Neuron (in vitro differentiated cells): ENCODE results near the gene ESYT1.

ENCODE experiments used
- H2AFZ ChIP-seq: one replicate; pipeline ENCODE4 v1.6.1; 2013; ENCODE audit warnings: low read depth, mild to moderate bottlenecking, inconsistent platforms, low read length, moderate library complexity
- H3K27me3 ChIP-seq: one replicate; pipeline ENCODE4 v1.6.1; 2013; ENCODE audit warnings: low read length; ENCODE audit not compliant: insufficient read depth
- H3K36me3 ChIP-seq: one replicate; pipeline ENCODE4 v1.6.1; 2013; ENCODE audit warnings: low read length; ENCODE audit not compliant: insufficient read depth
- H3K4me1 ChIP-seq: one replicate; pipeline ENCODE4 v1.6.1; 2013; ENCODE audit warnings: low read length; ENCODE audit not compliant: insufficient read depth
- H3K4me3 ChIP-seq: 2 replicates; pipeline ENCODE4 v1.5.1; 2013; ENCODE audit warnings: mild to moderate bottlenecking, low read length, moderate library complexity
- H3K9me3 ChIP-seq: one replicate; pipeline ENCODE4 v1.6.1; 2013; ENCODE audit warnings: low read length

ESYT1 gene

DNA sequence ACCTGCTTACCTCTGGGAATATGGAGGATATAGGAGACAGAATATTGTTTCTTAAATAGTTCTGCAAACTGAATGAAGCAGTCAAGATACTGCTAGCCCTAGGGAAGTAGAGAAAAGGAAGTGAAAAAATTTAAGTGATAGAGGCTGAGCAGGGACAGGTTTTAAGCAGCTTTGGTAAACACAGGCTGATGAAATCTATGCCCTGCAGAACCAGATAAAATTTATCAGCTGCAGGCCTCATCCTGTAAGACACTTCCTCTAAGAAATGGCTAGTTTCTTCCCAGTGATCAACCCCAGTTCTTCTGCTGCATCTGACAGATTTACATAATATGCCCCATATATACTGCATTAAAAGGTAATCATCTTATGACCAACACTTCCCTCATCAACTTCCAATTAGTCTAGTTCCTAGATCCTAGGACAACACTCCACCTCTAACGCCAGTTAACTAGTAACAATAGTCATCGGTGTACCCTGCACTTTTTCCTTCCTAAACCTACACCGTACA, 1.3 kb upstream of the ESYT1 start:
- H3K27me3 ChIP-seq, result no peaks in the 10 kb centered on the region
- no peaks in the 10 kb centered on the region for H3K9me3 ChIP-seq
- peaks cover 21% of the 10 kb centered on the region for H3K36me3 ChIP-seq
- no peak overlapping the region for H2AFZ ChIP-seq
- H3K4me1 ChIP-seq, result peaks cover 30% of the 10 kb centered on the region
- peak overlapping the region; percentile 89 for H3K4me3 ChIP-seq

DNA sequence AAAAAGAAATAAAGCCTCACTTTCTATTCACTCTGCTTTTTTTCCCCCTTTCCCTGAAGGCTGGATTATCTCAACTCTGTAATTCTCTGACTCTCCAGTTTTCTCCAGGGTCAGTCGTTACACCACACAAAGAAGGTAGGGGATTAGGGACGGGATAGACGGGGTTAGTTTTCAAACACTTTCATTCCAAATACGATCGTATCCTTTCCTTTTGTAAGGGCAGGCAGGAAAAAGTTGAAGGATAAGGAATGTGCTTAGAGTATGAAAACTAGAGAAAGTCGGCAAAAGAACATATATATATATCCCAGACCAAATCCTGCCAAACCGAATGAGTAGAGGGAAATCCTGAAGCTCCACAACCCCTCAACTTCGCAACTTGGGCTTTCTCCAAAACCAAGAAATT, 581 bp upstream of the ESYT1 start:
- Histone ChIP-seq H2AFZ (no peak overlapping the region), H3K4me3 (peak overlapping the region; percentile 89), H3K27me3 (no peaks in the 10 kb centered on the region), H3K4me1 (peaks cover 30% of the 10 kb centered on the region), H3K9me3 (no peaks in the 10 kb centered on the region), H3K36me3 (peaks cover 26% of the 10 kb centered on the region)

GRCh38 chr12:56128670-56129205, 671 bp downstream of the ESYT1 start:
- peaks cover 33% of the 10 kb centered on the region for H3K36me3 ChIP-seq
- H3K9me3 ChIP-seq, result no peaks in the 10 kb centered on the region
- peak overlapping the region; percentile 13 for H2AFZ ChIP-seq
- H3K4me3 ChIP-seq, result peak overlapping the region; percentile 89
- no peaks in the 10 kb centered on the region for H3K27me3 ChIP-seq
- peaks cover 30% of the 10 kb centered on the region for H3K4me1 ChIP-seq

- Histone ChIP-seq H3K36me3 (peaks cover 40% of the 10 kb centered on the region), H3K9me3 (no peaks in the 10 kb centered on the region), H3K4me3 (peak overlapping the region; percentile 89), H3K4me1 (peaks cover 30% of the 10 kb centered on the region), H3K27me3 (no peaks in the 10 kb centered on the region), H2AFZ (no peak overlapping the region)
Measured at GRCh38 chr12:56129206-56129941, 1.3 kb downstream of the ESYT1 start.

- no peak overlapping the region for H2AFZ ChIP-seq
- peaks cover 30% of the 10 kb centered on the region for H3K4me1 ChIP-seq
- H3K9me3 ChIP-seq, result no peaks in the 10 kb centered on the region
- peak overlapping the region; percentile 89 for H3K4me3 ChIP-seq
- H3K36me3 ChIP-seq, result peaks cover 44% of the 10 kb centered on the region
- no peaks in the 10 kb centered on the region for H3K27me3 ChIP-seq
Measured at GRCh38 chr12:56129942-56130495, 2.0 kb downstream of the ESYT1 start.

GRCh38 chr12:56130876-56131275, 2.8 kb downstream of the ESYT1 start:
- Histone ChIP-seq H2AFZ (no peak overlapping the region), H3K36me3 (peaks cover 46% of the 10 kb centered on the region), H3K9me3 (no peaks in the 10 kb centered on the region), H3K27me3 (no peaks in the 10 kb centered on the region), H3K4me3 (no peak overlapping the region), H3K4me1 (peaks cover 30% of the 10 kb centered on the region)

- H3K9me3 ChIP-seq, result no peaks in the 10 kb centered on the region
- H3K4me3 ChIP-seq, result no peak overlapping the region
- H3K27me3 ChIP-seq, result no peaks in the 10 kb centered on the region
- H3K4me1 ChIP-seq, result peaks cover 3% of the 10 kb centered on the region
- no peak overlapping the region for H2AFZ ChIP-seq
- peaks cover 82% of the 10 kb centered on the region for H3K36me3 ChIP-seq
Measured at GRCh38 chr12:56134897-56135296, 6.8 kb downstream of the ESYT1 start.

DNA sequence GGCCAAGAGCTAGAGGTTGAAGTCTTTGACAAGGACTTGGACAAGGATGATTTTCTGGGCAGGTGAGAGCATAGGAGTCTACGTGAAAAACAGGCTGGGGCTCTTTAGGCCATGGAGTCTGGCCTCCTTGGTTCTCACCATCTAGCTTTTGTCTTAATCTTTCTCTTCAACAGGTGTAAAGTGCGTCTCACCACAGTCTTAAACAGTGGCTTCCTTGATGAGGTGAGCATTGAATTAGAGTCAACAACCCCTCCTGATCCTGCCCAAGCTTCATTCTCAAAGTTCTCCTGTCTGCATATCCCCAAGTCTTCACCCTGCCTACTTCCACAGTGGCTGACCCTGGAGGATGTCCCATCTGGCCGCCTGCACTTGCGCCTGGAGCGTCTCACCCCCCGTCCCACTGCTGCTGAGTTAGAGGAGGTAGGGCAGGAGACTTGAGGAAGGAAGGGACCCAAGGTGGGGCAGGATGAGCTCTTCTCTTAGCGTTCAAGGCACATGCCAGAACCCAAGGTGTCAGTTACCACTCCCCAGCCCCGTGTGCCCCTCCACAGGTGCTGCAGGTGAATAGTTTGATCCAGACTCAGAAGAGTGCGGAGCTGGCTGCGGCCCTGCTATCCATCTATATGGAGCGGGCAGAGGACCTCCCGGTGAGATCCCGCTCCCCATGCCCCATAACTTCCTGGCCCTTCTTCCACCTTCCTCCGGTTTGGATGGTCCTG, 9.9 kb downstream of the ESYT1 start:
- Histone ChIP-seq H2AFZ (no peak overlapping the region), H3K36me3 (peaks cover 78% of the 10 kb centered on the region), H3K9me3 (no peaks in the 10 kb centered on the region), H3K4me3 (no peak overlapping the region), H3K4me1 (no peaks in the 10 kb centered on the region), H3K27me3 (no peaks in the 10 kb centered on the region)

DNA sequence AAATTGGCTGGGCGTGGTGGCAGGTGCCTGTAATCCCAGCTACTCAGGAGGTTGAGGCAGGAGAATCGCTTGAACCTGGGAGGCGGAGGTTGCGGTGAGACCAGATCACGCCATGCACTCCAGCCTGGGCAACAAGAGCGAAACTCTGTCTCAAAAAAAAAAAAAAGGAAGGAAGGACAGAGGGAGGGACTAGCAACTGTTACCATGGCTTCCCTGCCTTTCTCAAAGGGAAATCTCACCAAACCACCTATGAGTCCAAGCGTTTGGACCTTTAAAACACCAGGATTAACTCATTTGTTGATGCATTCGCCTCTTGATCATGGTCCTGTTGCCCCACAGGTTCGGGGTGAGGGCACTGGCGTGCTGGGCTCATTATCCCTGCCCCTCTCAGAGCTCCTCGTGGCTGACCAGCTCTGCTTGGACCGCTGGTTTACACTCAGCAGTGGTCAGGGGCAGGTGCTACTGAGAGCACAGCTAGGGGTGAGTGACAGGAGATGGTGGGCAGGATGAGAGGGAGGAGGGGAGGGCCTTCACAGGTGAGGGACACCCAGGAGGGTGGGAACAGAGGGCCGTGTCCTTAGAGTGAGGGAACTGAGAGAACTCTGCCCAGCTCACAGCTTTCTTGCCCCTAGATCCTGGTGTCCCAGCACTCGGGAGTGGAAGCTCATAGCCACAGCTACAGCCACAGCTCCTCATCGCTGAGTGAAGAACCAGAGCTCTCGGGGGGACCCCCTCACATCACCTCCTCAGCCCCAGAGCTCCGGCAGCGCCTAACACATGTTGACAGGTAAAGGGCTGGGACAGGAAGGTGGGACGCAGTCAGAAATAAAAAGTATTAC, 14.1 kb downstream of the ESYT1 start:
- Histone ChIP-seq H3K36me3 (peaks cover 70% of the 10 kb centered on the region), H3K9me3 (no peaks in the 10 kb centered on the region), H3K4me3 (no peak overlapping the region), H2AFZ (no peak overlapping the region), H3K27me3 (no peaks in the 10 kb centered on the region), H3K4me1 (no peaks in the 10 kb centered on the region)

- Histone ChIP-seq H3K27me3 (no peaks in the 10 kb centered on the region), H3K4me1 (no peaks in the 10 kb centered on the region), H3K4me3 (no peak overlapping the region), H3K36me3 (peaks cover 59% of the 10 kb centered on the region), H3K9me3 (no peaks in the 10 kb centered on the region), H2AFZ (no peak overlapping the region)
Measured at GRCh38 chr12:56143217-56143616, 15.2 kb downstream of the ESYT1 start.

GRCh38 chr12:56143870-56144269, 15.8 kb downstream of the ESYT1 start:
- H3K27me3 ChIP-seq, result no peaks in the 10 kb centered on the region
- no peak overlapping the region for H2AFZ ChIP-seq
- H3K9me3 ChIP-seq, result no peaks in the 10 kb centered on the region
- no peak overlapping the region for H3K4me3 ChIP-seq
- no peaks in the 10 kb centered on the region for H3K4me1 ChIP-seq
- H3K36me3 ChIP-seq, result peaks cover 53% of the 10 kb centered on the region

DNA sequence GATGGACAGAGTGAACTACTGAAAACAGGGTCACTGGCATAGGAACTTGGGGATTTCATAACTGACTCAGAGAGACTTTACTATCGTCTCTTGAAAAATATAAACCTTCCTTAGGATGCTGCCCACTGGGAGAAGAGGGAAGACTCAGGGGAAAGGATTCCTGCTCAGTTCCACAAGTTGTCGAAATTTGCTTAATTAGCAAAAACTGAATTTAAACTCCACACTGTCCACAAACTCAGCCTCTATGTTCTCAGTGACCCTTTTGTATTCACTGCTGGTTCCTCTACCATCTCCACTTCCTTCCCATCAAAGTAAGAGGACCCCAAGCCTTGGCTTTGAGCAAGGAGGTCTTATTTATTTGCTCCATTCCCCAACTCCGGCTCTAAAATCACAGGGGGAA, 17.1 kb downstream of the ESYT1 start:
- H3K4me1 ChIP-seq, result no peaks in the 10 kb centered on the region
- H2AFZ ChIP-seq, result no peak overlapping the region
- no peaks in the 10 kb centered on the region for H3K27me3 ChIP-seq
- H3K4me3 ChIP-seq, result no peak overlapping the region
- peaks cover 45% of the 10 kb centered on the region for H3K36me3 ChIP-seq
- H3K9me3 ChIP-seq, result no peaks in the 10 kb centered on the region
